Measurements from ENCODE around the gene KAT7. TPM values are rescaled to one million over a fixed set of nuclear protein-coding genes. Genes with fewer than 3 reads are reported as not detected.
A peak's percentile ranks its signal among the peaks of the same experiment; 100 is the strongest.

The KAT7 gene
- total RNA-seq, 1 experiment from 2014 or later, result 90.6 TPM

DNA sequence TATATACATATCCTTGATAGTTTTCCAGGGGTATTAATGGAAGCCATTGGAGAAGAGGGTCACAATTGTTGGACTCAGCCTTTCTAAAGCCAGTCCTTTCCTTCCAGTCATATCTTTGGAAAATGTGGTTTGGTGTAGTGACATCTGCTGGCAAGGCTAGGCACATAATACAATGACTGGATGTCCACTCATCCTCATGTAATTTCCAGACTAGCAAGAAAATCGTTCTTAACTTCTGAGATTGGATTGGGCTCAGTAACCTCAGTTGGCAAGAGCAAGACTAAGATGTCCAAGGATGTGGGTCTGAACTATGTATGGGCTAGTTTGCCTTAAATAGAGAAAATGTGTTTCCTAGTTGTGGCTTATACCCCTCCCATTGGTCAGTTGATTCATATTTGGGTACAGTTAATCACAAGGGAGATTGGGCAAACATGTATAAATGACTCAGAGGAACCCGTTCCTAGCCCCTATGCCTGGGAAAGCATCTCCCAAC, 8.7 kb upstream of the KAT7 start:
- H3K36me3 Mint-ChIP-seq (ENCODE audit: insufficient read depth, unreplicated experiment), result no peaks in the 10 kb centered on the region
- no peaks in the 10 kb centered on the region for H3K4me1 Mint-ChIP-seq (ENCODE audit: low read depth, unreplicated experiment)
- H3K27me3 Mint-ChIP-seq (ENCODE audit: unreplicated experiment), result peaks cover 86% of the 10 kb centered on the region
- H3K9me3 Mint-ChIP-seq (ENCODE audit: low read depth, unreplicated experiment), result no peaks in the 10 kb centered on the region
- CTCF ChIA-PET, result interaction anchor here (0.9 kb wide), 1 partner anchor 8 kb away, joined by 3 read pairs; no protein-coding TSS in a partner anchor
- no peak overlapping the region for H3K27ac Mint-ChIP-seq (ENCODE audit: unreplicated experiment)
- no TSS peak for BruUV-seq (replicated peaks)
- no peak overlapping the region for H3K4me3 Mint-ChIP-seq (ENCODE audit: low read depth, unreplicated experiment)
- TF ChIP-seq CTCF (IDR thresholded peaks at IDR 0.05; ENCODE audit: unreplicated experiment), result peak; percentile 52
- DNase-seq, result peak; percentile 36
- intact Hi-C loops (cut with micrococcal nuclease; ENCODE audit: unreplicated experiment), result loop anchor here (5.0 kb wide), 2 partner anchors 72 to 212 kb away; partner anchors contain the start of gene SLC35B1

DNA sequence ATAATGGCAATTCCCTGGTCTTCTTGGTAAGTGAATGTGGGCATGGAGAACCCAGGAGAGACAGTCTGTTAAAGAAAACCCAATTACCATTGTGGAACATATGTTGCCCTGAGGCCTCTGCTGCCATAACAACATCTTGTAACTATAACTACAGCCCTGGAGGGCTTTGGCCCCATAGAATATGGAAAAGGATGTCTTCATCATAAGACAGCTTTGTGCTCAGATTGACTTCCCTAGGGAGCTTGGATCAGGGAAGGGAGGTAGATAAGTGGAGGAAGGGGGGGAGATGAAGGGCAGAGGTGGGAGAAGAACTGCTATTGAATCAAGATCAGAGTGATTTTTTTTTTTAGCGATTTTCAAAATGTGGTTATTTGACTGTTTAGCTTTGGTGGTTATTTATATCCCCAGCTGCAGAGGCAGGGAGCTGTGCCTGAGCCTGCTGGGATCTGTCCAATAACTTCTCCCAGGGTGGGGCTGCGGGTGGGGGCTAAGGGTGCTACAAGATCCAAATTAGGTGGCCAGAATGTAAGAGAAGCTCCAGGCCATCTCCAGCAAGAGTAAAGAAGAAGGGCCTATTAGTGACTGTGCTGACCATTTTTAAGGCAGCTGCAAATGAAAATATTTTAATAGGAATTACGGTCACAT, 5.3 kb upstream of the KAT7 start:
- DNase-seq, result no peak
- peaks cover 11% of the 10 kb centered on the region for H3K36me3 Mint-ChIP-seq (ENCODE audit: insufficient read depth, unreplicated experiment)
- no peaks in the 10 kb centered on the region for H3K9me3 Mint-ChIP-seq (ENCODE audit: low read depth, unreplicated experiment)
- H3K4me1 Mint-ChIP-seq (ENCODE audit: low read depth, unreplicated experiment), result peaks cover 9% of the 10 kb centered on the region
- peaks cover 58% of the 10 kb centered on the region for H3K27me3 Mint-ChIP-seq (ENCODE audit: unreplicated experiment)
- TF ChIP-seq CTCF (IDR thresholded peaks at IDR 0.05; ENCODE audit: unreplicated experiment), result no peak
- BruUV-seq (replicated peaks), result no TSS peak
- no peak overlapping the region for H3K27ac Mint-ChIP-seq (ENCODE audit: unreplicated experiment)
- CTCF ChIA-PET, result interaction anchor here (0.5 to 1.1 kb wide), 4 partner anchors 12 to 1632 kb away, joined by 3 to 6 read pairs (median 4); no protein-coding TSS in a partner anchor
- intact Hi-C loops (cut with micrococcal nuclease; ENCODE audit: unreplicated experiment), result no loop called here
- no peak overlapping the region for H3K4me3 Mint-ChIP-seq (ENCODE audit: low read depth, unreplicated experiment)

- BruUV-seq (replicated peaks), result no TSS peak
- Mint-ChIP-seq H3K9me3 (ENCODE audit: low read depth, unreplicated experiment) (no peaks in the 10 kb centered on the region), H3K27me3 (ENCODE audit: unreplicated experiment) (peaks cover 52% of the 10 kb centered on the region), H3K36me3 (ENCODE audit: insufficient read depth, unreplicated experiment) (peaks cover 17% of the 10 kb centered on the region), H3K4me3 (ENCODE audit: low read depth, unreplicated experiment) (no peak overlapping the region), H3K4me1 (ENCODE audit: low read depth, unreplicated experiment) (peaks cover 12% of the 10 kb centered on the region), H3K27ac (ENCODE audit: unreplicated experiment) (no peak overlapping the region)
- TF ChIP-seq CTCF (IDR thresholded peaks at IDR 0.05; ENCODE audit: unreplicated experiment), result no peak
- CTCF ChIA-PET, result interaction anchor here (0.5 to 1.1 kb wide), 3 partner anchors 28 to 1632 kb away, joined by 3 to 5 read pairs (median 3); no protein-coding TSS in a partner anchor
- no peak for DNase-seq
- intact Hi-C loops (cut with micrococcal nuclease; ENCODE audit: unreplicated experiment), result no loop called here
Measured at GRCh38 chr17:49783791-49784190, 4.7 kb upstream of the KAT7 start.

- Mint-ChIP-seq H3K27me3 (ENCODE audit: unreplicated experiment) (peaks cover 44% of the 10 kb centered on the region), H3K9me3 (ENCODE audit: low read depth, unreplicated experiment) (no peaks in the 10 kb centered on the region), H3K36me3 (ENCODE audit: insufficient read depth, unreplicated experiment) (peaks cover 25% of the 10 kb centered on the region), H3K27ac (ENCODE audit: unreplicated experiment) (no peak overlapping the region), H3K4me3 (ENCODE audit: low read depth, unreplicated experiment) (no peak overlapping the region), H3K4me1 (ENCODE audit: low read depth, unreplicated experiment) (peaks cover 17% of the 10 kb centered on the region)
- intact Hi-C loops (cut with micrococcal nuclease; ENCODE audit: unreplicated experiment), result no loop called here
- CTCF ChIA-PET, result no interaction called here
- DNase-seq, result no peak
- no TSS peak for BruUV-seq (replicated peaks)
- TF ChIP-seq CTCF (IDR thresholded peaks at IDR 0.05; ENCODE audit: unreplicated experiment), result no peak
Measured at GRCh38 chr17:49784636-49785035, 3.8 kb upstream of the KAT7 start.
